HCT116 (cell line): ENCODE measurements around the gene ZFP57. TPM values are rescaled to one million over a fixed set of nuclear protein-coding genes. Genes with fewer than 3 reads are reported as not detected.

Experiments used
- ATAC-seq: fragments of 200-7000 bp; cut with Tn5 transposase; 2 replicates; pipeline ENCODE4 v1.9.1; 2020; ENCODE audit warnings: mild to moderate bottlenecking, moderate library complexity
- BruUV-seq: library from RNA; stranded (reverse); fragments of 400-500 nt; replicated peaks from 2 replicates; lab custom pipeline; 2021; lab: Mats Ljungman, UMichigan
- CTCF ChIA-PET: fragments of 300-600 bp; sonication (Branson Sonifier 250); formaldehyde crosslinking; loops from one replicate; lab custom pipeline; 2021; ENCODE audit warnings: antibody characterized with exemption; lab: Charles Lee
- POLR2A ChIA-PET: fragments of 300-600, 350-600 bp; sonication (Branson Sonifier 250); formaldehyde crosslinking; loops from one replicate; lab custom pipeline; 2021; ENCODE audit warnings: antibody characterized with exemption; lab: Charles Lee
- RAD21 ChIA-PET, 2 experiments: fragments of 300-600 bp; sonication (Branson Sonifier 250); formaldehyde crosslinking; loops; one replicate each; lab custom pipeline; 2023; ENCODE audit warnings: low total read pairs in 2 of 2; ENCODE audit not compliant: uncharacterized antibody in 2 of 2, unreplicated experiment in 2 of 2, low non-redundant PET in 1 of 2; lab: Charles Lee
- DNase-seq: peaks from one replicate; pipeline ENCODE4 v3.0.0-alpha.2; 2010; ENCODE audit warnings: low read depth, low spot score
- H2AFZ ChIP-seq: fragments of 200-600 bp; shearing (Covaris generic), sonication (generic); 2 replicates; pipeline ENCODE4 v1.6.1; 2017; ENCODE audit warnings: low read depth, mixed run types, mixed read lengths, antibody characterized with exemption, low read length; ENCODE audit not compliant: poor library complexity, severe bottlenecking
- H3K27ac ChIP-seq: 2 replicates; pipeline ENCODE4 v1.5.1; 2012; ENCODE audit warnings: low read depth, low read length
- H3K27me3 ChIP-seq: fragments of 200-600 bp; sonication (generic); 2 replicates; pipeline ENCODE4 v1.6.1; 2016; ENCODE audit warnings: mixed run types, low read length, mixed read lengths; ENCODE audit not compliant: insufficient read depth
- H3K36me3 ChIP-seq, 2 experiments: fragments of 200-500 bp in 1 of 2; fragments of 200-600 bp in 1 of 2; sonication (Bioruptor generic) in 1 of 2; sonication (generic) in 1 of 2; 2 replicates each; pipeline versions ENCODE4 v1.5.1 to v1.6.1; 2014 to 2016; ENCODE audit warnings: low read length in 2 of 2, inconsistent platforms in 1 of 2, mixed read lengths in 1 of 2, mixed run types in 1 of 2; ENCODE audit not compliant: insufficient read depth in 2 of 2, control insufficient read depth in 1 of 2
- H3K4me1 ChIP-seq, 2 experiments: fragments of 200-600 bp in 1 of 2; sonication (generic) in 1 of 2; 2 replicates each; pipeline versions ENCODE4 v1.5.1 to v1.6.1; 2012 to 2017; ENCODE audit warnings: low read length in 2 of 2, inconsistent platforms in 1 of 2, mild to moderate bottlenecking in 1 of 2, mixed read lengths in 1 of 2, mixed run types in 1 of 2, moderate library complexity in 1 of 2; ENCODE audit not compliant: insufficient read depth in 2 of 2, control insufficient read depth in 1 of 2
- H3K4me2 ChIP-seq: fragments of 200-600 bp; sonication (generic); 2 replicates; pipeline ENCODE4 v1.6.1; 2017; ENCODE audit warnings: mixed run types, low read length, mixed read lengths
- H3K4me3 ChIP-seq, 2 experiments: fragments of 200-600 bp in 1 of 2; sonication (generic) in 1 of 2; replicated peaks in 1 of 2; 2 replicates each; pipeline ENCODE4 v1.5.1; 2011 to 2016; ENCODE audit warnings: low read length in 2 of 2, control low read depth in 1 of 2, low read depth in 1 of 2, mild to moderate bottlenecking in 1 of 2, mixed read lengths in 1 of 2, mixed run types in 1 of 2
- H3K79me2 ChIP-seq: fragments of 200-600 bp; sonication (generic); 2 replicates; pipeline ENCODE4 v1.6.1; 2017; ENCODE audit warnings: mild to moderate bottlenecking, mixed run types, low read length, moderate library complexity, mixed read lengths; ENCODE audit not compliant: insufficient read depth
- H3K9ac ChIP-seq: fragments of 200-600 bp; sonication (generic); 2 replicates; pipeline ENCODE4 v1.6.1; 2016; ENCODE audit warnings: low read length, mixed read lengths
- H3K9me2 ChIP-seq: fragments of 200-600 bp; sonication (generic), shearing (Covaris generic); 2 replicates; pipeline ENCODE4 v1.6.1; 2017; ENCODE audit warnings: mixed run types, mild to moderate bottlenecking, moderate library complexity; ENCODE audit not compliant: insufficient read depth
- H3K9me3 ChIP-seq, 2 experiments: fragments of 200-500 bp in 1 of 2; fragments of 200-600 bp in 1 of 2; sonication (Bioruptor generic) in 1 of 2; sonication (generic) in 1 of 2; 2 replicates each; pipeline ENCODE4 v1.6.1; 2014 to 2017; ENCODE audit warnings: low read length in 2 of 2, mixed read lengths in 2 of 2, inconsistent platforms in 1 of 2, low read depth in 1 of 2, mild to moderate bottlenecking in 1 of 2, mixed run types in 1 of 2, moderate library complexity in 1 of 2; ENCODE audit not compliant: control insufficient read depth in 1 of 2, insufficient read depth in 1 of 2
- H4K20me1 ChIP-seq: fragments of 200-600 bp; sonication (generic), shearing (Covaris generic); 2 replicates; pipeline ENCODE4 v1.6.1; 2017; ENCODE audit warnings: mixed run types, mild to moderate bottlenecking, moderate library complexity; ENCODE audit not compliant: insufficient read depth
- ATF3 ChIP-seq: IDR thresholded peaks from 2 replicates; pipeline ENCODE4 v1.6.1; 2012
- CBX3 ChIP-seq: IDR thresholded peaks from 2 replicates; pipeline ENCODE4 v1.6.1; 2012; ENCODE audit warnings: low read depth
- EGR1 ChIP-seq: IDR thresholded peaks from 2 replicates; pipeline ENCODE4 v1.6.1; 2012; ENCODE audit warnings: low read depth
- MAX ChIP-seq: IDR thresholded peaks from 2 replicates; pipeline ENCODE4 v1.6.1; 2012
- SIN3A ChIP-seq: IDR thresholded peaks from 2 replicates; pipeline ENCODE4 v1.6.1; 2012; ENCODE audit warnings: low read depth
- SP1 ChIP-seq: IDR thresholded peaks from 2 replicates; pipeline ENCODE4 v1.6.1; 2012; ENCODE audit warnings: low read depth
- TCF7L2 ChIP-seq: IDR thresholded peaks from 2 replicates; pipeline ENCODE4 v1.7.0; 2011; ENCODE audit warnings: borderline replicate concordance, inconsistent platforms; ENCODE audit not compliant: insufficient read depth, insufficient read length; ENCODE audit errors: extremely low read depth
- ZFX ChIP-seq: fragments of 450-650 bp; IDR thresholded peaks from 2 replicates; pipeline ENCODE4 v1.6.1; 2017
- ZNF274 ChIP-seq: fragments of 200-500 bp; sonication (Bioruptor generic); IDR thresholded peaks from 2 replicates; pipeline ENCODE4 v1.6.1; 2014; ENCODE audit warnings: mild to moderate bottlenecking, low read depth, low read length, inconsistent platforms
- intact Hi-C: fragments of 100-400 bp; cut with micrococcal nuclease; formaldehyde crosslinking; loops from 2 replicates; pipeline ENCODE4 v1.10.0; 2022
- total RNA-seq: library from RNA; stranded (reverse); gene quantifications from one replicate; pipeline ENCODE4 v1.2.1, GENCODE V29; 2021; ENCODE audit not compliant: unreplicated experiment

ZFP57 gene
- total RNA-seq, 1 experiment from 2014 or later: not detected

GRCh38 chr6:29730575-29731126 lies 49.7 kb upstream of the ZFP57 start:
- Histone ChIP-seq H3K9me2 (no peaks in the 10 kb centered on the region), H3K4me2 (no peak overlapping the region), H3K79me2 (no peaks in the 10 kb centered on the region), H2AFZ (no peak overlapping the region), H3K27ac (no peak overlapping the region), H3K4me3 (no peak overlapping the region), H3K9ac (no peak overlapping the region), H4K20me1 (no peaks in the 10 kb centered on the region), H3K36me3 (peaks cover 0 to under 1% of the 10 kb centered on the region in 2 experiments; a peak in 1 of 4 replicates), H3K9me3 (no peaks in the 10 kb centered on the region), H3K27me3 (no peaks in the 10 kb centered on the region), H3K4me1 (no peaks in the 10 kb centered on the region)
- TF ChIP-seq SIN3A (no peak), MAX (no peak), CBX3 (no peak)
- intact Hi-C loops: no loop called here
- RAD21 ChIA-PET: no interaction called here
- CTCF ChIA-PET: no interaction called here
- no TSS peak for BruUV-seq
- no peak for DNase-seq
- POLR2A ChIA-PET: no interaction called here
- ATAC-seq: no peak

- TF ChIP-seq SP1 (no peak), TCF7L2 (no peak), ZFX (no peak), ATF3 (no peak), CBX3 (no peak), SIN3A (no peak), ZNF274 (no peak), EGR1 (no peak)
These were observed 48.9 kb upstream of the ZFP57 start for GRCh38 chr6:29729774-29730328.

More at GRCh38 chr6:29729774-29730328, 48.9 kb upstream of the ZFP57 start:
- Histone ChIP-seq H3K9me2 (no peaks in the 10 kb centered on the region), H3K36me3 (peaks cover 0 to 3% of the 10 kb centered on the region in 2 experiments; a peak in 1 of 4 replicates), H3K4me1 (no peaks in the 10 kb centered on the region), H3K27ac (no peak overlapping the region), H3K27me3 (no peaks in the 10 kb centered on the region), H3K79me2 (no peaks in the 10 kb centered on the region), H3K9ac (no peak overlapping the region), H3K4me3 (no peak overlapping the region), H2AFZ (no peak overlapping the region), H3K9me3 (no peaks in the 10 kb centered on the region), H4K20me1 (no peaks in the 10 kb centered on the region), H3K4me2 (no peak overlapping the region)
- no peak for ATAC-seq
- CTCF ChIA-PET: no interaction called here
- DNase-seq: no peak
- RAD21 ChIA-PET: no interaction called here
- POLR2A ChIA-PET: no interaction called here
- intact Hi-C loops: no loop called here
- no TSS peak for BruUV-seq
